ENCODE results near the gene TNS1.
A peak's percentile ranks its signal among the peaks of the same experiment; 100 is the strongest.

Gene TNS1

GRCh38 chr2:217912098-217913024 is 90.4 kb downstream of the TNS1 start:
- Histone ChIP-seq H3K36me3 (ENCODE audit: control insufficient read depth, insufficient read depth, low read length) (no peaks in the 10 kb centered on the region), H3K4me2 (ENCODE audit: low read length) (no peak overlapping the region), H3K27me3 (ENCODE audit: control insufficient read depth, insufficient read depth, low read length) (no peaks in the 10 kb centered on the region), H3K4me1 (peaks cover 21% of the 10 kb centered on the region), H3K4me3 (ENCODE audit: low read depth, low read length) (no peak overlapping the region), H3K79me2 (peaks cover 59% of the 10 kb centered on the region), H3K9me3 (ENCODE audit: control insufficient read depth, low read length) (no peaks in the 10 kb centered on the region), H3K9ac (no peak overlapping the region), H3K27ac (peak overlapping the region; percentile 16), H2AFZ (no peak overlapping the region)
- TF ChIP-seq CTCF (IDR thresholded peaks at IDR 0.05), result no peak

GRCh38 chr2:217911283-217912097 is 91.3 kb downstream of the TNS1 start:
- Histone ChIP-seq H3K4me2 (ENCODE audit: low read length) (no peak overlapping the region), H3K9ac (no peak overlapping the region), H3K79me2 (peaks cover 54% of the 10 kb centered on the region), H3K9me3 (ENCODE audit: control insufficient read depth, low read length) (no peaks in the 10 kb centered on the region), H2AFZ (no peak overlapping the region), H3K36me3 (ENCODE audit: control insufficient read depth, insufficient read depth, low read length) (no peaks in the 10 kb centered on the region), H3K4me1 (peaks cover 21% of the 10 kb centered on the region), H3K27ac (peak overlapping the region; percentile 16), H3K27me3 (ENCODE audit: control insufficient read depth, insufficient read depth, low read length) (no peaks in the 10 kb centered on the region), H3K4me3 (ENCODE audit: low read depth, low read length) (no peak overlapping the region)
- TF ChIP-seq CTCF (IDR thresholded peaks at IDR 0.05), result no peak

GRCh38 chr2:217910875-217911212 is 92.0 kb downstream of the TNS1 start:
- no peak overlapping the region for H2AFZ ChIP-seq
- H3K36me3 ChIP-seq (ENCODE audit: control insufficient read depth, insufficient read depth, low read length), result no peaks in the 10 kb centered on the region
- no peak overlapping the region for H3K4me2 ChIP-seq (ENCODE audit: low read length)
- no peak for TF ChIP-seq CTCF (IDR thresholded peaks at IDR 0.05)
- peaks cover 21% of the 10 kb centered on the region for H3K4me1 ChIP-seq
- no peaks in the 10 kb centered on the region for H3K9me3 ChIP-seq (ENCODE audit: control insufficient read depth, low read length)
- H3K27me3 ChIP-seq (ENCODE audit: control insufficient read depth, insufficient read depth, low read length), result no peaks in the 10 kb centered on the region
- peaks cover 52% of the 10 kb centered on the region for H3K79me2 ChIP-seq
- no peak overlapping the region for H3K9ac ChIP-seq
- peak overlapping the region; percentile 16 for H3K27ac ChIP-seq
- no peak overlapping the region for H3K4me3 ChIP-seq (ENCODE audit: low read depth, low read length)

GRCh38 chr2:217909156-217909820 is 93.5 kb downstream of the TNS1 start:
- no peaks in the 10 kb centered on the region for H3K36me3 ChIP-seq (ENCODE audit: control insufficient read depth, insufficient read depth, low read length)
- no peak overlapping the region for H3K9ac ChIP-seq
- H3K79me2 ChIP-seq, result peaks cover 36% of the 10 kb centered on the region
- TF ChIP-seq CTCF (IDR thresholded peaks at IDR 0.05), result no peak
- H3K27me3 ChIP-seq (ENCODE audit: control insufficient read depth, insufficient read depth, low read length), result no peaks in the 10 kb centered on the region
- H3K4me3 ChIP-seq (ENCODE audit: low read depth, low read length), result no peak overlapping the region
- no peaks in the 10 kb centered on the region for H3K9me3 ChIP-seq (ENCODE audit: control insufficient read depth, low read length)
- peaks cover 24% of the 10 kb centered on the region for H3K4me1 ChIP-seq
- no peak overlapping the region for H3K27ac ChIP-seq
- H2AFZ ChIP-seq, result no peak overlapping the region
- H3K4me2 ChIP-seq (ENCODE audit: low read length), result no peak overlapping the region
